A549 treated with AZD2906 at 1 μM for 4 hours (cell line): ENCODE results near the gene SCYL2. TPM values are rescaled to one million over a fixed set of nuclear protein-coding genes. Genes with fewer than 3 reads are reported as not detected.

Source experiments
- total RNA-seq: library from RNA; stranded (reverse); fragments of 200-300 nt; extraction: Qiagen RNA extraction; gene quantifications from 5 replicates; pipeline ENCODE4 v1.2.3, GENCODE V29; 2022

SCYL2 gene, protein sequence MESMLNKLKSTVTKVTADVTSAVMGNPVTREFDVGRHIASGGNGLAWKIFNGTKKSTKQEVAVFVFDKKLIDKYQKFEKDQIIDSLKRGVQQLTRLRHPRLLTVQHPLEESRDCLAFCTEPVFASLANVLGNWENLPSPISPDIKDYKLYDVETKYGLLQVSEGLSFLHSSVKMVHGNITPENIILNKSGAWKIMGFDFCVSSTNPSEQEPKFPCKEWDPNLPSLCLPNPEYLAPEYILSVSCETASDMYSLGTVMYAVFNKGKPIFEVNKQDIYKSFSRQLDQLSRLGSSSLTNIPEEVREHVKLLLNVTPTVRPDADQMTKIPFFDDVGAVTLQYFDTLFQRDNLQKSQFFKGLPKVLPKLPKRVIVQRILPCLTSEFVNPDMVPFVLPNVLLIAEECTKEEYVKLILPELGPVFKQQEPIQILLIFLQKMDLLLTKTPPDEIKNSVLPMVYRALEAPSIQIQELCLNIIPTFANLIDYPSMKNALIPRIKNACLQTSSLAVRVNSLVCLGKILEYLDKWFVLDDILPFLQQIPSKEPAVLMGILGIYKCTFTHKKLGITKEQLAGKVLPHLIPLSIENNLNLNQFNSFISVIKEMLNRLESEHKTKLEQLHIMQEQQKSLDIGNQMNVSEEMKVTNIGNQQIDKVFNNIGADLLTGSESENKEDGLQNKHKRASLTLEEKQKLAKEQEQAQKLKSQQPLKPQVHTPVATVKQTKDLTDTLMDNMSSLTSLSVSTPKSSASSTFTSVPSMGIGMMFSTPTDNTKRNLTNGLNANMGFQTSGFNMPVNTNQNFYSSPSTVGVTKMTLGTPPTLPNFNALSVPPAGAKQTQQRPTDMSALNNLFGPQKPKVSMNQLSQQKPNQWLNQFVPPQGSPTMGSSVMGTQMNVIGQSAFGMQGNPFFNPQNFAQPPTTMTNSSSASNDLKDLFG
- total RNA-seq = 15.8 to 20.8 TPM (median 18.5 TPM) in 5 replicates

DNA sequence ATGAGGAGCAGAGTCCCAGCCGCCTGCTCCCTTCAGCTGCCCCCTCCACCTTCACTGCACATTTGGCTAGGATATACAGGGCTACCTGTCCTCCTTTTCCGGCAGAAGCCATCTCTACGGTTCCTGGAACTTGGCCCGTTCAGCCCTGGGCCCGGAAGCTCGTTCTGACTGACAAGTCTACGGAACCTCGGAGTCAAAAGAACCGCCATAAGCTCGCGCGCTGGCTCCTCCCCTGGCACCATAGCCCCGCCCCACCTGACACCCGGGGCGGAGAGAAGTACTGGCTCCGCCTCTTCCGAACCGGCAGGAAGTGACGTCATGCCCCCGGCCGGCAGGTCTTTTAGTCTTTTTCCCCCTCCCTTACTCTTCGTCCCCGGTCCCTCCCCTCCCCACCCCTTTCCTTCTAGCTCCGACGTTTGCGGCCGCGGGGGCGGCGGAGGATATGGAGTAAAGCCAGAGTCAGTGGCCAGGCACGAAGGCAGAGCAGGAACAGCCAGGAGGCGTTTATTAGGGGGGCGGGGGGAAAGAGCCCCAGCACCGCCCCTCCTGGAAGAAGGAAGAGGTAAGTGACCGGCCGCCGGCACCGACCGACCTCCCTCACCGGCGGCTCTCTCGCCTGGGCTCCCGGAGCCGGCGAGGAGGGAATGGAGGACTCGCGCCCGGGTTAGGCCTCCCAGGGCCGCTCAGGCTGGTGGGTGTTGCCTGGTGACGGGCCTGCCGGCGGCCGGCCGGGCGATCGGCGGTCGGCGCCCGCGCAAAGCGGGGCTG, at the start of gene SCYL2, which contains the start of gene DEPDC4:
Gene SCYL2 (plus strand): TSS at position 343 of the 768 bp plus-strand sequence. CDS start 15,794 bp downstream, outside the sequence.
Gene DEPDC4 (minus strand): TSS at position 245 of the 768 bp plus-strand sequence. CDS start 3 bp downstream, at position 242.

DNA sequence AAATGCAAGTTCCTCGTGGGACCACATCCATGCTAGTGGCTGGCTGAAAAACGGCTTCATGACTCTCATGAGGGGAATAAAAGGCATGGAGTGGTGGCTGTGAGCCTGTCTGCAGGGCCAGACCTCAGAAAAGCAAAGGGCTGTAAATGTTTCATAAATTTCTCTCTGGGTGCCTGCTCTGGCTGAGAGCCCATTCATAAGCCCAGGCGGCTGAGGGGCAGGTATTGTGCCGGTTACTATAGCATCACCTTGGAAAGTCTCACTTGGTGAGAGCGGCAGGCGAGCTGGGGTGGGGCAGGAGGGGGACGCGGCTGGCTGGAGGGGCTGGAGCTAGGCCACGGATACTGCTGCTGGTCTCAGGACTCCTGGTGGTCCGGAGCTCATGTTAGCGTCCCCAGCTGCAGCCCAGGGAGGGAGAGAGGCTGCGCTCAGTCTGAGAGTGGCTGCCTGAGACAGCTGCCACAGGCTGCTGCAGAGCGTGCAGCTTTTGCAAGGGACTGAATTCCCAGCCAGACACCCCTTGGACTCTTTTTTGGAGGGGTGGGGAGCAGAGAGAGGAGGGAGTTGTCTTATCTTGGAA, 89.8 kb downstream of the SCYL2 start, which contains the start of gene SLC17A8:
Gene SLC17A8 (plus strand): TSS at position 431 of the 580 bp plus-strand sequence. CDS start 318 bp downstream, outside the sequence.

Other genes starting within 250 kb of the SCYL2 start
- 9.1 to 13.8 TPM (median 11.4 TPM) in 5 replicates for gene BLTP3B, start 124.3 kb upstream of the SCYL2 start, total RNA-seq
- 16.9 to 32.7 TPM (median 21.2 TPM) in 5 replicates for gene ACTR6, start 66.4 kb upstream of the SCYL2 start, total RNA-seq
- 1.1 to 1.4 TPM (median 1.2 TPM) in 5 replicates for gene DEPDC4, start 98 bp upstream of the SCYL2 start, total RNA-seq
- 0.02 to 0.06 TPM in 2 of 5 replicates, not detected in the others for gene SLC17A8, start 89.9 kb downstream of the SCYL2 start, total RNA-seq
- 0.07 to 0.11 TPM (median 0.09 TPM) in 5 replicates for gene NR1H4, start 206.7 kb downstream of the SCYL2 start, total RNA-seq